ENCODE measurements around the gene ALKBH1. TPM values are rescaled to one million over a fixed set of nuclear protein-coding genes. Genes with fewer than 3 reads are reported as not detected.

Gene ALKBH1
- 10.0 and 12.6 TPM in 2 replicates for total RNA-seq (2014; rRNA removed; shearing (Covaris generic))
- 16.2 and 19.4 TPM in 2 replicates for total RNA-seq (2022)
- Bru-seq, nascent RNA = percentile 77 among the genes with signal in this experiment
- percentile 74 among the genes with signal in this experiment for BruChase-seq, experiment 1, labeled RNA remaining after a 6-hour chase
- BruChase-seq, experiment 2, labeled RNA remaining after a 2-hour chase = percentile 74 among the genes with signal in this experiment
- long read RNA-seq, transcript ALKBH1-201 (6 exons, 2,594 nt) = major isoform, 13 of 25 reads
- long read RNA-seq, partial matches to known transcripts = 3 of 25 reads
- long read RNA-seq, other reads (novel, unspliced or antisense) = 8 of 25 reads

GRCh38 chr14:77707724-77708408, at the start of gene ALKBH1, which contains the start of gene SLIRP:
Gene ALKBH1 (minus strand): TSS chr14:77708023. CDS start chr14:77708004, 19 bp downstream.
Gene SLIRP (plus strand): TSS chr14:77708103. CDS start chr14:77708112, 9 bp downstream.
- TF ChIP-seq CTCF (conservative IDR thresholded peaks at IDR 0.05; ENCODE audit: low read length) = no peak
- TF ChIP-seq EZH2phosphoT487 (IDR thresholded peaks at IDR 0.05; ENCODE audit: borderline replicate concordance, low read depth, low read length) = no peak
- peaks cover 70% of the 10 kb centered on the region for H3K79me2 ChIP-seq (ENCODE audit: insufficient read depth, low read depth, low read length)
- no TSS peak for BruUV-seq (replicated peaks)
- H3K36me3 ChIP-seq (ENCODE audit: insufficient read depth, low read length) = peaks cover 67% of the 10 kb centered on the region
- H3K4me2 ChIP-seq (ENCODE audit: low read length) = peak within 1 kb of the TSS; percentile 93
- peak within 1 kb of the TSS; percentile 99 for H2AFZ ChIP-seq (ENCODE audit: low read length)
- POLR2A ChIA-PET = interaction anchor here (0.6 to 1.7 kb wide), 7 partner anchors 11 to 88 kb away, joined by 3 to 5 read pairs (median 3); no protein-coding TSS in a partner anchor
- intact Hi-C loops (cut with micrococcal nuclease; ENCODE audit: unreplicated experiment) = loop anchor here (2.0 to 5.0 kb wide), 3 partner anchors 51 to 249 kb away; partner anchors contain the start of genes ADCK1 and AHSA1
- H3K4me3 ChIP-seq (ENCODE audit: low read depth, low read length, poor library complexity, severe bottlenecking) = peak within 1 kb of the TSS; percentile 85
- peak; percentile 87 for DNase-seq (ENCODE audit: low spot score)
- H3K9me3 ChIP-seq (ENCODE audit: low read length) = no peaks in the 10 kb centered on the region
- CTCF ChIA-PET (ENCODE audit: unreplicated experiment) = interaction anchor here (0.6 kb wide), 2 partner anchors 155 to 466 kb away, joined by 3 read pairs; no protein-coding TSS in a partner anchor
- peaks cover 28% of the 10 kb centered on the region for H4K20me1 ChIP-seq (ENCODE audit: insufficient read depth, low read length)
- no peaks in the 10 kb centered on the region for H3K9me2 ChIP-seq (ENCODE audit: insufficient read depth, low read length)
- peaks cover 31% of the 10 kb centered on the region for H3K4me1 ChIP-seq (ENCODE audit: insufficient read depth, low read length, poor library complexity, severe bottlenecking)
- H3K27ac ChIP-seq (ENCODE audit: low read depth, low read length, poor library complexity, severe bottlenecking) = peak within 1 kb of the TSS; percentile 41

- CTCF ChIA-PET (ENCODE audit: unreplicated experiment) = no interaction called here
- Histone ChIP-seq H3K4me2 (ENCODE audit: low read length) (no peak overlapping the region), H3K36me3 (ENCODE audit: insufficient read depth, low read length) (peaks cover 91% of the 10 kb centered on the region), H2AFZ (ENCODE audit: low read length) (no peak overlapping the region), H3K9me2 (ENCODE audit: insufficient read depth, low read length) (no peaks in the 10 kb centered on the region), H3K9me3 (ENCODE audit: low read length) (no peaks in the 10 kb centered on the region), H3K4me1 (ENCODE audit: insufficient read depth, low read length, poor library complexity, severe bottlenecking) (no peaks in the 10 kb centered on the region), H4K20me1 (ENCODE audit: insufficient read depth, low read length) (peaks cover 15% of the 10 kb centered on the region; the same call in 1 of the 2 replicates), H3K4me3 (ENCODE audit: low read depth, low read length, poor library complexity, severe bottlenecking) (no peak overlapping the region), H3K79me2 (ENCODE audit: insufficient read depth, low read depth, low read length) (peaks cover 58% of the 10 kb centered on the region), H3K27ac (ENCODE audit: low read depth, low read length, poor library complexity, severe bottlenecking) (no peak overlapping the region)
- POLR2A ChIA-PET = interaction anchor here (1.0 to 1.9 kb wide), 4 partner anchors 9 to 47 kb away, joined by 4 to 10 read pairs (median 4); no protein-coding TSS in a partner anchor
- no peak for TF ChIP-seq CTCF (conservative IDR thresholded peaks at IDR 0.05; ENCODE audit: low read length)
- TF ChIP-seq EZH2phosphoT487 (IDR thresholded peaks at IDR 0.05; ENCODE audit: borderline replicate concordance, low read depth, low read length) = no peak
- DNase-seq (ENCODE audit: low spot score) = no peak
- TSS peak; percentile 2 for BruUV-seq (replicated peaks)
- intact Hi-C loops (cut with micrococcal nuclease; ENCODE audit: unreplicated experiment) = no loop called here
Observed at GRCh38 chr14:77752799-77753516, 45.1 kb upstream of the ALKBH1 start.
